HG03025 (cell line): ENCODE data around the gene B4GALT5.
"Not testable (repeated sequence)": the region's sequence is repeated elsewhere in the genome, so short reads cannot be mapped to it uniquely, and the experiment has no call there.

ENCODE experiments used
- ATAC-seq: cut with Tn5 transposase; IDR thresholded peaks from one replicate; pipeline ENCODE4 v1.9.1; 2021; ENCODE audit warnings: mild to moderate bottlenecking, moderate library complexity; ENCODE audit not compliant: unreplicated experiment, low FRiP score

B4GALT5 gene

GRCh38 chr20:49612127-49612738 is 101.4 kb downstream of the B4GALT5 start:
- ATAC-seq, result no peak

GRCh38 chr20:49611539-49612126 is 102.0 kb downstream of the B4GALT5 start:
- ATAC-seq, result not testable (repeated sequence)

- no peak for ATAC-seq
These were observed 102.8 kb downstream of the B4GALT5 start for GRCh38 chr20:49610691-49611538.

GRCh38 chr20:49608752-49609670 is 104.7 kb downstream of the B4GALT5 start:
- no peak for ATAC-seq

- no peak for ATAC-seq
These were observed 106.1 kb downstream of the B4GALT5 start for GRCh38 chr20:49607568-49607967.

GRCh38 chr20:49603209-49603627 is 110.5 kb downstream of the B4GALT5 start:
- ATAC-seq, result no peak

GRCh38 chr20:49602345-49603208 is 111.1 kb downstream of the B4GALT5 start:
- ATAC-seq, result no peak

- no peak for ATAC-seq
These were observed 112.3 kb downstream of the B4GALT5 start for GRCh38 chr20:49601153-49601924.

GRCh38 chr20:49599746-49600113 is 113.9 kb downstream of the B4GALT5 start:
- ATAC-seq, result no peak

GRCh38 chr20:49597825-49598395 is 115.8 kb downstream of the B4GALT5 start:
- ATAC-seq, result no peak

- no peak for ATAC-seq
These were observed 117.7 kb downstream of the B4GALT5 start for GRCh38 chr20:49595811-49596561.

GRCh38 chr20:49595346-49595745 is 118.3 kb downstream of the B4GALT5 start:
- ATAC-seq, result no peak

GRCh38 chr20:49594931-49595315 is 118.8 kb downstream of the B4GALT5 start:
- no peak for ATAC-seq

GRCh38 chr20:49594143-49594930 is 119.3 kb downstream of the B4GALT5 start:
- ATAC-seq, result no peak

- no peak for ATAC-seq
These were observed 120.1 kb downstream of the B4GALT5 start for GRCh38 chr20:49593466-49594142.

- no peak for ATAC-seq
These were observed 121.6 kb downstream of the B4GALT5 start for GRCh38 chr20:49592120-49592519.
